Transverse colon (tissue), 4 donors: ENCODE results near the gene PDXDC1. TPM values are rescaled to one million over a fixed set of nuclear protein-coding genes. Genes with fewer than 3 reads are reported as not detected.
"Not testable (repeated sequence)": the region's sequence is repeated elsewhere in the genome, so short reads cannot be mapped to it uniquely, and the experiment has no call there.

Source experiments
- DNase-seq: peaks from one replicate; pipeline ENCODE4 v3.0.0-alpha.2; 2019
- H3K27ac ChIP-seq, 4 donors: fragments of 200-600 bp; sonication (generic); 2 replicates each; pipeline ENCODE4 v1.5.1; 2016 to 2018; ENCODE audit warnings: inconsistent platforms in 4 of 4
- H3K27me3 ChIP-seq: fragments of 200-600 bp; sonication (generic); 2 replicates; pipeline ENCODE4 v1.5.1; 2017; ENCODE audit warnings: inconsistent platforms
- H3K36me3 ChIP-seq, 4 donors: fragments of 200-600 bp; sonication (generic); 2 replicates each; pipeline ENCODE4 v1.5.1; 2017 to 2019; ENCODE audit warnings: inconsistent platforms in 4 of 4
- H3K4me1 ChIP-seq, 4 donors: fragments of 200-600 bp; sonication (generic); 2 replicates each; pipeline ENCODE4 v1.5.1; 2017 to 2020; ENCODE audit warnings: inconsistent platforms in 4 of 4
- H3K4me3 ChIP-seq, 4 donors: fragments of 200-600 bp; sonication (generic); 1 replicate in 1 of 4; 2 replicates in 3 of 4; pipeline versions ENCODE4 v1.5.1 to v1.6.1; 2017 to 2019; ENCODE audit warnings: inconsistent platforms in 4 of 4
- H3K9me3 ChIP-seq, 2 donors: fragments of 200-600 bp; sonication (generic); 2 replicates each; pipeline ENCODE4 v1.5.1; 2017 to 2019; ENCODE audit warnings: inconsistent platforms in 2 of 2
- POLR2AphosphoS5 ChIP-seq, 3 donors: sonication (generic); formaldehyde crosslinking; IDR thresholded peaks; one replicate each; pipeline ENCODE4 v1.6.1; 2016; ENCODE audit warnings: antibody characterized with exemption in 3 of 3
- WGBS, 2 donors: methylation state at CpG; one replicate each; pipeline ENCODE4 v1.1.5; 2018; ENCODE audit warnings: low coverage in 1 of 2; 5-methylcytosine and 5-hydroxymethylcytosine counted together
- in situ Hi-C, 4 donors: fragments of 200-750 bp; cut with MboI; loops; one replicate each; pipeline versions ENCODE4 v1.15.0 to v1.15.1; 2017; ENCODE audit warnings: low sequenced_read_pairs in 3 of 4, low pct_ligation_motif_present in 1 of 4, low pct_unique_long_range_greater_than_20kb in 1 of 4
- intact Hi-C: fragments of 100-400 bp; cut with DNase I; formaldehyde crosslinking; loops from one replicate; pipeline ENCODE4 v1.15.1; 2023; ENCODE audit warnings: low total_unique reads
- total RNA-seq, 4 donors: library from RNA; depleted of rRNA; stranded (reverse); fragments of >200 nt; gene quantifications; one replicate each; pipeline ENCODE4 v1.1.0, GENCODE V29; 2016

PDXDC1 gene
- total RNA-seq, 4 donors from 2014 or later: 95.8 to 162 (median 133) TPM

DNA sequence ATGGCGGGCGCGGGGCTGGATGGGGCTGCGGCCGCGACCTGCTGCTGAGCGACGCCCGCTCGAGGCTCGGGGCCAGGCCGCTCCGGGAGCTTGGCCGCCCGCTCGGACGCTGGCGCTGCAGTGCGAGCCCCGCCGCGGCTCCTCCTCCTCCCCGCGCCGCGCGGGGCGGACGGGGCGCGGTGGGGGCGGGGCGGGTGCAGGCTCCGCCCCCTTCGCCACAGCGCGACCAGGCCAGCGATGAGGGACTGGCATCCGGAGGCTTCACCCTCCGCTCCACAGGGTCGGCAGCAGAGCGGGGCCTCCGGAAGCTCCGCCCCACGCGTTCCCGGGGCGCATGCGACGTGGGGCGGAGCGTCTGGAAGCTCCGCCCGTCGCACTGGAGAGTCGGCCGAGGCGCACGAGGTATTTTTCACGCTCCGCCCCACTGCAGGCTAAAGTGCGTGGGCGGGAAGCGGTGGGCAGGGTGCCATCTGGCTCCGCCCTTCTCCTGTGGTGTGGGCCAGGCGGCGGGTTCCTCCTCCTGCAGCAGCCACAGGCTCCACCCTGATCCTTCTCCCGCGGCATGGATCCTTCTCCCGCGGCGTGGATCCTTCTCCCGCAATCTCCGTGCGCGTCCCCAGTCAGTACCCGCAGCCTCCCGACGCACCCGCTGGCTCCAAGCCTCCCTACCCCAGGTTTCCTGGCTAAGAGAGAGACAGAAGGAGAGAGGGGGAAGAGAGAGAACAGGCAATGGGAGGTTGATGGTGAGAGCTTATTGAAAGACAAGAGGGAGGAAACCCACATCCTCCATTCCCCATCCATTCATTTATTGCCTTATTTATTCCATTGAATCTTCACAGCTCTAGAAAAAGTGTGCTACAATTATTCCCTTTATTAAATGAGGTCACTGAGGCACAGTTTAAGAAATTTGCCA lies 180.1 kb downstream of the PDXDC1 start:
- no CpG with 5 or more reads among the region's 80 CpGs for WGBS, 2 donors
- Histone ChIP-seq H3K4me3 (peak overlapping the region in 2 of 4 donors; percentile 47 to 59), H3K27ac (peak overlapping the region; percentile 63 to 89 (median 79))
- in situ Hi-C loops, H3K36me3 ChIP-seq, intact Hi-C loops, H3K27me3 ChIP-seq, H3K9me3 ChIP-seq, H3K4me1 ChIP-seq: not testable (repeated sequence)
- peak; percentile 15 to 71 (median 26) for TF ChIP-seq POLR2AphosphoS5 (IDR thresholded peaks at IDR 0.05)
- DNase-seq: peak; percentile 90

DNA sequence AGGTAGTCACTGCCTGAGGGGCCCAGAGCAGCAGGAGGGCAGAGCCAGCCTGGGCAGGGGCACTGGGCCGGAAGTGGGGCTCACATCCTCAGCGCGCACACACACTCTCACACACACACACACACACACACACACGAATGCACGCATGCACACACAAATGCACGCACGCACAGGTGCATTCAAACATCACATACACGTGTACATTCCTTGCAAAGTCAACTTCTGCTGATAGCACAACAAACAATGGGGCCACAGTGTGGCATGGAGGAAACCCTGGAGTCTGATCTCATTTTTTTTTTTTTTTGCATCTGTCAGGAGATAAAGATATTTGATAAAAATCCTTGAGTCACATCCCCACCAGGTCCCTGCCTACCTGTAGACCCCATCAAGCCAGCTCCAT lies 182.8 kb downstream of the PDXDC1 start:
- H3K4me3 ChIP-seq, in situ Hi-C loops, H3K9me3 ChIP-seq, DNase-seq, H3K27me3 ChIP-seq, H3K27ac ChIP-seq, H3K36me3 ChIP-seq, intact Hi-C loops, H3K4me1 ChIP-seq: not testable (repeated sequence)
- 84% methylated on average over 8 of the region's 8 CpGs; no CpG with 5 or more reads in 1 of the 2 donors for WGBS, 2 donors

DNA sequence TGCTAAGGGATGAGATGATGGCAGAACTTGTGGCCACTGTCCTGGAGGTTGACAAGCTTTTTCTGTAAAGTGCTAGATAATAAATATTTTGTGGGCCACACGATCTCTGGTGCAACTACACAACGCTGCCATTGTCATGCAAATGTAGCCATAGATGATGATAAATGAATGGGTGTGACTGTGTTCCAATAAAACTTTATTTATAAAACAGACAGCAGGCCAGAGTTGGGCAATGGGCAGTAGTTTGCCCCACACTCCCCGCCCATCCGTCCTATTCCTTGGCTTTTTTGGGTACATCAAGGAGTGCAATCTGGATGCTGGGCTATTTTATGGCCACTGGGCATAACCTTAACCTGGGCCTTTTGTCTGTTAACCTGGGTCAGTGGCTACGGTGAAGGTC lies 184.8 kb downstream of the PDXDC1 start:
- intact Hi-C loops, in situ Hi-C loops, H3K27ac ChIP-seq, H3K4me1 ChIP-seq, H3K9me3 ChIP-seq, H3K4me3 ChIP-seq, DNase-seq, H3K27me3 ChIP-seq, H3K36me3 ChIP-seq: not testable (repeated sequence)
- WGBS, 2 donors: 80 to 87% methylated on average over 2 to 4 of the region's 5 CpGs

DNA sequence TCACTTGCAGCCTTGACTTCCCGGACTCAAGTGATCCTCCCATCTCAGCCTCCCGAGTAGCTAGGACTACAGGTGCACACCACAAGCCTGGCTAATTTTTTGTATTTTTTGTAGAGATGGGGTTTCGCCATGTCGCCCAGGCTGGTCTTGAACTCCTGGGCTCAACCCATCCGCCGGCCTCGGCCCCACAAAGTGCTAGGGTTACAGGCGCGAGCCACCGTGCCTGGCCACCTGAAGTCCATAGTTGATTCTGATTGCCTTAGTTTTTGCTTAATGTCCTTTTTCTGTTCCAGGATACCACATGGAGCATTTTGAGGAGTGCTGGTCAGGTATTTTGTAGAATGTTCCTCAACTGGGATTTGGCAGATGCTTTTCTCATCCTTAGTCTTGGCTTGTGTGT lies 185.7 kb downstream of the PDXDC1 start:
- in situ Hi-C loops, H3K4me3 ChIP-seq, H3K4me1 ChIP-seq, intact Hi-C loops, H3K27me3 ChIP-seq, H3K36me3 ChIP-seq, H3K27ac ChIP-seq, DNase-seq, H3K9me3 ChIP-seq: not testable (repeated sequence)
- WGBS, 2 donors: 96% methylated on average over 9 of the region's 10 CpGs; no CpG with 5 or more reads in 1 of the 2 donors

DNA sequence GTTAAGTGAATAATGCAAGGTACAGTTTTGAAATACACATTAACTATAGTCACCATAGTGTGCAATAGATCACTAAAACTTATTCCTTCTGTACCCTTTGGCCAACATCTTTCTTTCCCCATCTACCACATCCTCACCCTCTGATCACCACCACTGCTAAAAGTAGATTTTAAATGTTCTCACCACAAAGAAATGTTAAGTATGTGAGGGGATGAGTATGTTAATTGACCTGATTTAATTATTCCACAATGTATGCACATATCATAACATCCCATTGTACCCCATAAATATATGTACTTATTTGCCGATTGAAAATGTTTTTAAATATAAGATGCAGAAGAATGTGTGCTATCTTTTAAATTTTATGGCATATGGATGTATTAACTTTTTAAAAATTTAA lies 188.2 kb downstream of the PDXDC1 start:
- DNase-seq, H3K27me3 ChIP-seq, H3K9me3 ChIP-seq, H3K4me1 ChIP-seq, H3K4me3 ChIP-seq, in situ Hi-C loops, intact Hi-C loops, H3K36me3 ChIP-seq, H3K27ac ChIP-seq: not testable (repeated sequence)
- 86 to 88% methylated on average over 1 of the region's 1 CpG for WGBS, 2 donors

DNA sequence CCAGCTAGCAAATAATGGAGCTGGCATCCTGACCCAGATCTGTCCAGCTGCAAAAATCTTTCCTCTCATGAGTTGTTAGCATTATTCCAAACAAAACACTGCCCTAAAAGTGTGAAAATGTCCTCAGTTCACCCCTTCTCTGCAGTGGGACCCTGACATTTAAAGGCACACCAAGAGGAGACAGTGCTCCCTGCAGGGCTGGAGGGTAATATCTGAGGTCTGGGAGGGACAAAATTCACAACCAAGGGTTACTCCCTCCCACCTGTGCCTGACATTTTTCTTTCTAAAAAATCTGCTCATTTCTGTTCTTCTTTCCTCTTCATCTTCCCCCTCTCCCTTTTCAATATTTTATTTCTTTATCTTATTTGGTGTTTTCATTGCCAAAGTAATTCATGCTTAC lies 191.4 kb downstream of the PDXDC1 start:
- H3K27me3 ChIP-seq, H3K4me3 ChIP-seq, in situ Hi-C loops, H3K27ac ChIP-seq, DNase-seq, H3K9me3 ChIP-seq, H3K36me3 ChIP-seq, H3K4me1 ChIP-seq, intact Hi-C loops: not testable (repeated sequence)

DNA sequence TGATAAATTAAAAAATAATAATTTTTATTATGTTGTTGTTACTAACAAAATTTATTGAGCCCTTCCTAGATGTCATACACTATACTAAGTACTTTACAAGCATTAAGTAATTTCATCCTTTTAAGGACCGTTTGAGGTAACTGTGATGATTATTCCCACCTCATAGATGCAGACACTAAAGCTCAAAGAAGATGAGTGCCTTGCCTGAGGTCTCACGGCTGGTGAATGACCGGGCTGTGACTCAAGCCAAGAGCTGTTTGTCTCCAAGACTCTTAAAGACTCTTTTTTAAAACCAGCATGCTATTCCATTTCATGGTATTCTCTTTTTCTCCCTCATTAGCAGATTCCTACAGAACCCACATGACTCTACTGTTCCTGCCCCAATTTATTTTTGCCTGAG lies 193.5 kb downstream of the PDXDC1 start:
- H3K27ac ChIP-seq, H3K4me1 ChIP-seq, in situ Hi-C loops, H3K36me3 ChIP-seq, DNase-seq, intact Hi-C loops, H3K9me3 ChIP-seq, H3K4me3 ChIP-seq, H3K27me3 ChIP-seq: not testable (repeated sequence)
- WGBS, 2 donors: 56 to 66% methylated on average over 3 of the region's 3 CpGs

DNA sequence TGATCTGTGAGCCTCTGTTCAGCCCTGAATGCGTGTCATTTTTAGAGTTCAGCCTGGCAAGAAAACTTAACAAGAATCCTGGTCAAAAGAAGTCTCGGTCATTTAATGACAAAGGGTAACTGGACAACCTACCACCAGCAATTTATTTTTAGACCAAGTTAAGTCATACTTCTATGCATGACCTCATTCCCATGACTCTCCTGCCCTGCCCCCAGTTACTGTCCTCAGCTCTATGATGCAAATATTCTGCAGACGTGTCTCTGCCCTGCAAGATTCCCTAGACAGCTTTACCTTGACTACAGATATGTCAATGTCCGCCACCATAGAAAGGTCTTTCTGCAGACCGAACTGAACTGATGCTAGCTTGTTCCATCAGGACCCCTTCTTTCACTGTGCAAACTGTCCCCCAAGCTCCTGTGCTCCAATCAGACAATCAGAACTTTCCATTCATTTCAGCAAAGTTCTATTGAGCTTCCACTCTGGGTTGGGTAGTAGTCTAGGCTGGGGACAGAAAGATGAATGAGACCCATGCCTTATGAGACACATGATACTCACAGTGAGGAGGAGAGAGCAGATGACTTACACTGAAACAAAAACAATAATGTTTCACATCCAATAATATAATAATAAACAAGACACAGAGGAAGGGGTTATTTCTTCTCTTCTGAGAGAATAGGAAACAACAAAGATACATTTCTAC lies 194.3 kb downstream of the PDXDC1 start:
- in situ Hi-C loops: not testable (repeated sequence)

DNA sequence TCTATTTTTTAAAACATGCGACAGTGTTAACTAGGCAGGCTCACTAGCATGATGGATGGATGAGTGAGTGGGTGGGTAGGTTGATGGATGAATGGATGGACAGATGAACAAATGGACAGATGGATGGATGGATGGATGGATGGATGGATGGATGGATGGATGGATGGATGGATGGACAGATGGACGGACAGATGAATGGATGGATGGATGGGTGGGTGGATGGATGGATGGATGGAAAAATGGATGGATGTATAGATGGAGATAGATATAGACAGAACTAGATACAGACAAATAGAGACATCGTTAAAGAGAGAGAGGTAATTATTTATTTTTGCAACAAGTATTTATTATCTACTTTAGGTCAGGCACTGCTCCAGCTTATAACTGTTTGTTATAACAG lies 205.1 kb downstream of the PDXDC1 start:
- H3K4me3 ChIP-seq, H3K27ac ChIP-seq, intact Hi-C loops, H3K9me3 ChIP-seq, H3K36me3 ChIP-seq, H3K27me3 ChIP-seq, DNase-seq, H3K4me1 ChIP-seq, in situ Hi-C loops: not testable (repeated sequence)
- WGBS, 2 donors: 84 to 85% methylated on average over 2 to 3 of the region's 3 CpGs

More for the DNA sequence above, 194.3 kb downstream of the PDXDC1 start:
- intact Hi-C loops, H3K27ac ChIP-seq, H3K27me3 ChIP-seq, H3K4me1 ChIP-seq, DNase-seq, H3K36me3 ChIP-seq, H3K9me3 ChIP-seq, H3K4me3 ChIP-seq: not testable (repeated sequence)
- WGBS, 2 donors: 74% methylated on average over 4 of the region's 5 CpGs; no CpG with 5 or more reads in 1 of the 2 donors

DNA sequence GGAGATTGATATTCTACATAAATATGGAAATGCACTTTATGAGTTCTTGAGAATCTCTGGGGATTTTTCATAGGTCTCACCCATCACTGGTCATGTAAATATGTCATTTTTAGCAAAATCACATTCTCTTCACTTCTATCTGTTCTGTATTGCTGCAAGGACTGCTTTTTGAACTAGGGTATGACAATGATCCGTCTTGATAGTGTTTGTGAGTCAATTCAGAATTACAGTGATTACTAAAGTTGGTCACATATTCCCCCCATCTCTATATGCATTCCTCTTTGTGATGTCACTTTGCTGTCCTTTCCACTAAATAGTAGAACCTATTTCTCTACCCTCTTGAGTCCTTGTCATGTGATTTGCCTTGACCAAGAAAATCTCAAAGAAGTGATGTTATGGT lies 206.1 kb downstream of the PDXDC1 start:
- H3K9me3 ChIP-seq, H3K4me1 ChIP-seq, H3K27me3 ChIP-seq, in situ Hi-C loops, H3K36me3 ChIP-seq, H3K4me3 ChIP-seq, DNase-seq, H3K27ac ChIP-seq, intact Hi-C loops: not testable (repeated sequence)
- 77% methylated on average over 1 of the region's 1 CpG; no CpG with 5 or more reads in 1 of the 2 donors for WGBS, 2 donors
